ENCODE data around the gene ALKBH2.

DNA sequence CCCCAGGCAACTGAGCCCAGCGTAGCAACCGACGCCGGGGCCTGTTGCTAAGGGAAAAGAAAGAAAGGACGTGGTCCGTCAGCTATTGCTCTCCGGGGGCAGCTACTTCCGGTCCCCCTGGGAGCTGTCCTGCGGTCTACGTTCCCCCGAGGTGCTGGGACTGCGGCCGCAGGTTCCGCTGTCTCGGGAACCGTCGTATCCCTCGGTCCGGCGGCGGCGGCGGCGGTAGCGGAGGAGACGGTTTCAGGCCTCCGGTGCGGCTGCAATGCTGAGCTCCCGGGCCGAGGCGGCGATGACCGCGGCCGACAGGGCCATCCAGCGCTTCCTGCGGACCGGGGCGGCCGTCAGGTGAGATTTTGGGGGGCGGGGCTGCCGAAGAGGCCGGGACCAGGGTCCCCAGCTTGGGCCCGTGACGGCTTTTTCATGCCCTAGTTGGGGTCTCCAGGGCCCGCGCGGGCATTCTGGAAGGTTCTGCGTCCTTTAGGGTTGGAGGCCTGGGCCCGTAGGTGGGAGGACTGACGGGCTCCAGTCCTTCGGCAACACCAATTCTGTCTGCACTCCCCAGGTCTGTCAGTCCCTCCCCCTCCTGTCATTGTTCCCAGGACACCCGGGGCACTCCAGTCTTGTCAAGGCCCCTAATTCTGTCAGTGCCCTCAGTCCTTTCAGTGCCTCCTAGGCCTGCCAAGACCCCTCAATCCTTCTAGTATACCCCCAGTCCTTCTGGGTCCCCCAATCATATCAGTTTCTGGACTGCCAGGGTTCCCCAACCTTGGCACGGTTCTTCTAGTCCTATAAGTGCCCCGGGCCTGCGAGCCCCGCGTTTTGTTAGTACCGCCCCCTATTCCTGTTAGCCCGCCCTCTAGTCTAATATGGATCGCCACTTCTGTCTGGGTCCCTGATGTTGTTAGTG, 40.6 kb downstream of the ALKBH2 start, which contains the start of gene USP30:
- TF ChIP-seq, protein P1, sequence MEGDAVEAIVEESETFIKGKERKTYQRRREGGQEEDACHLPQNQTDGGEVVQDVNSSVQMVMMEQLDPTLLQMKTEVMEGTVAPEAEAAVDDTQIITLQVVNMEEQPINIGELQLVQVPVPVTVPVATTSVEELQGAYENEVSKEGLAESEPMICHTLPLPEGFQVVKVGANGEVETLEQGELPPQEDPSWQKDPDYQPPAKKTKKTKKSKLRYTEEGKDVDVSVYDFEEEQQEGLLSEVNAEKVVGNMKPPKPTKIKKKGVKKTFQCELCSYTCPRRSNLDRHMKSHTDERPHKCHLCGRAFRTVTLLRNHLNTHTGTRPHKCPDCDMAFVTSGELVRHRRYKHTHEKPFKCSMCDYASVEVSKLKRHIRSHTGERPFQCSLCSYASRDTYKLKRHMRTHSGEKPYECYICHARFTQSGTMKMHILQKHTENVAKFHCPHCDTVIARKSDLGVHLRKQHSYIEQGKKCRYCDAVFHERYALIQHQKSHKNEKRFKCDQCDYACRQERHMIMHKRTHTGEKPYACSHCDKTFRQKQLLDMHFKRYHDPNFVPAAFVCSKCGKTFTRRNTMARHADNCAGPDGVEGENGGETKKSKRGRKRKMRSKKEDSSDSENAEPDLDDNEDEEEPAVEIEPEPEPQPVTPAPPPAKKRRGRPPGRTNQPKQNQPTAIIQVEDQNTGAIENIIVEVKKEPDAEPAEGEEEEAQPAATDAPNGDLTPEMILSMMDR (conservative IDR thresholded peaks at IDR 0.05): no peak
- peak; percentile 57 for TF ChIP-seq ZFX (IDR thresholded peaks at IDR 0.05)

Measured in C4-2B (cell line).